HUDEP-2 (cell line): ENCODE measurements around the gene UBL4A.

Experiments
- DNase-seq, 76 experiments: peaks; one replicate each; lab custom pipeline; 2025; ENCODE audit not compliant: unreplicated experiment in 76 of 76; lab: John Stamatoyannopoulos, UW

UBL4A gene

GRCh38 chrX:154441984-154442707 is 44.3 kb downstream of the UBL4A start:
- DNase-seq = no peak

GRCh38 chrX:154441564-154441963 is 44.9 kb downstream of the UBL4A start:
- DNase-seq = no peak

GRCh38 chrX:154440623-154441357 is 45.6 kb downstream of the UBL4A start:
- no peak for DNase-seq

- DNase-seq = no peak
Observed at GRCh38 chrX:154439841-154440240, 46.6 kb downstream of the UBL4A start.

- DNase-seq = no peak
Observed at GRCh38 chrX:154437971-154438893, 48.2 kb downstream of the UBL4A start.

- peak in 25 of 76 experiments; percentile 3 to 44 (median 21) for DNase-seq
Observed at GRCh38 chrX:154436983-154437752, 49.2 kb downstream of the UBL4A start, which contains the start of gene GDI1. TSS of gene GDI1 (plus strand) at chrX:154437154. CDS start at chrX:154437255, 101 bp downstream.

GRCh38 chrX:154436374-154436982 is 49.9 kb downstream of the UBL4A start:
- peak in 9 of 76 experiments; percentile 5 to 42 (median 22) for DNase-seq

- DNase-seq = no peak
Observed at GRCh38 chrX:154435171-154435733, 51.2 kb downstream of the UBL4A start.

- DNase-seq = no peak
Observed at GRCh38 chrX:154434394-154435168, 51.8 kb downstream of the UBL4A start.
